GM12865 (cell line): ENCODE results near the gene DLG3.

ENCODE experiments used
- DNase-seq: peaks from one replicate; pipeline ENCODE4 v3.0.0; 2010; ENCODE audit warnings: low read depth
- H3K4me3 ChIP-seq: 2 replicates; pipeline ENCODE4 v1.5.1; 2011; ENCODE audit warnings: mild to moderate bottlenecking, low read depth, low read length, control low read depth
- TF ChIP-seq, protein P1 (sequence below): IDR thresholded peaks from 2 replicates; pipeline ENCODE4 v1.5.1; 2011; ENCODE audit warnings: low read length, control low read depth, low read depth, inconsistent platforms; ENCODE audit not compliant: insufficient read depth; ENCODE audit errors: missing control alignments

DLG3 gene

GRCh38 chrX:70554081-70554480 lies 109.4 kb downstream of the DLG3 start:
- TF ChIP-seq, protein P1, sequence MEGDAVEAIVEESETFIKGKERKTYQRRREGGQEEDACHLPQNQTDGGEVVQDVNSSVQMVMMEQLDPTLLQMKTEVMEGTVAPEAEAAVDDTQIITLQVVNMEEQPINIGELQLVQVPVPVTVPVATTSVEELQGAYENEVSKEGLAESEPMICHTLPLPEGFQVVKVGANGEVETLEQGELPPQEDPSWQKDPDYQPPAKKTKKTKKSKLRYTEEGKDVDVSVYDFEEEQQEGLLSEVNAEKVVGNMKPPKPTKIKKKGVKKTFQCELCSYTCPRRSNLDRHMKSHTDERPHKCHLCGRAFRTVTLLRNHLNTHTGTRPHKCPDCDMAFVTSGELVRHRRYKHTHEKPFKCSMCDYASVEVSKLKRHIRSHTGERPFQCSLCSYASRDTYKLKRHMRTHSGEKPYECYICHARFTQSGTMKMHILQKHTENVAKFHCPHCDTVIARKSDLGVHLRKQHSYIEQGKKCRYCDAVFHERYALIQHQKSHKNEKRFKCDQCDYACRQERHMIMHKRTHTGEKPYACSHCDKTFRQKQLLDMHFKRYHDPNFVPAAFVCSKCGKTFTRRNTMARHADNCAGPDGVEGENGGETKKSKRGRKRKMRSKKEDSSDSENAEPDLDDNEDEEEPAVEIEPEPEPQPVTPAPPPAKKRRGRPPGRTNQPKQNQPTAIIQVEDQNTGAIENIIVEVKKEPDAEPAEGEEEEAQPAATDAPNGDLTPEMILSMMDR, result no peak
- no peak overlapping the region for H3K4me3 ChIP-seq
- peak; percentile 1 for DNase-seq

GRCh38 chrX:70554523-70554922 lies 109.9 kb downstream of the DLG3 start:
- no peak overlapping the region for H3K4me3 ChIP-seq
- TF ChIP-seq, protein P1, result no peak
- no peak for DNase-seq

- no peak for DNase-seq
These were observed 110.3 kb downstream of the DLG3 start for GRCh38 chrX:70554948-70555347.

More at GRCh38 chrX:70554948-70555347, 110.3 kb downstream of the DLG3 start:
- H3K4me3 ChIP-seq, result no peak overlapping the region
- TF ChIP-seq, protein P1, result no peak
